ENCODE measurements around the gene ARHGEF25. TPM values are rescaled to one million over a fixed set of nuclear protein-coding genes. Genes with fewer than 3 reads are reported as not detected.
"Not testable (repeated sequence)": the region's sequence is repeated elsewhere in the genome, so short reads cannot be mapped to it uniquely, and the experiment has no call there.

Gene ARHGEF25
- total RNA-seq = 0.68 and 0.74 TPM in 2 replicates

DNA sequence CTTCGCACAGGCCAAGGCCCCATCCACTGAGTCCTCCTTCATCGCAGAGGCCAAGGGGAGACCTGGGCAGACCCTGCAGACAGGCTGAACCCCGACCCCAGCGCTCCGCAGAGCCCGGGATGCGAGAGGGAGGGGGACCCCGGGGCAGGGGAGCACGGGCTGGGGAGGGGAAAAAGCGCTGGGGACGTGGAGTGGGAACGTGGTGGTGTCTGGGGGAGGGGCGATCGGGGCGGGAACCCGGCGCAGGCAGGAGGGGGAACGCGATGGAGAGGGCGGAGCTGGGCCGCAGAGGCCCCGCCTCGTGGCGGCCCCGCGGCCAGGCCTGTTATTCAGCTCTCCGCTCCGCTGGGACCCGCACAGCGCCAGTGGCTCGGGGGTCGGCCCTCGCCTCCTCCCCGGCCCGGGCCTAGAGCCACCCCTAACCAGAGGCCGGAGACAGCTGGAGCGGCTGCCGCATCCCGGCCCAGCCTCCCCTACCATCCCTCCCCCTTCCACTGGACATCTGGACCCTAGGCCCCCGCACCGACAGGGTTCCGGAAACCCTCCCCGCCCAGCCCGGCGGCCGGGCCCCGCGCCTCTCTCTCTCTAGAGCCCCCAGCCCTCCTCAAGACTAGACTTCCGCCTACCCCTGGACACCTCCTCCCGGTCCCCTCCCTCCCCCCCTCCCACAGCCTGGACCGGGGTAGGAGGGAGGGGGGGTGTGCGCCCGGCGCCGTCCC is at the start of gene ARHGEF25:
Gene ARHGEF25, plus strand, starts transcription at position 328 of the 719 bp plus-strand sequence. CDS start 460 bp downstream, outside the sequence.
- DNase-seq = no peak

DNA sequence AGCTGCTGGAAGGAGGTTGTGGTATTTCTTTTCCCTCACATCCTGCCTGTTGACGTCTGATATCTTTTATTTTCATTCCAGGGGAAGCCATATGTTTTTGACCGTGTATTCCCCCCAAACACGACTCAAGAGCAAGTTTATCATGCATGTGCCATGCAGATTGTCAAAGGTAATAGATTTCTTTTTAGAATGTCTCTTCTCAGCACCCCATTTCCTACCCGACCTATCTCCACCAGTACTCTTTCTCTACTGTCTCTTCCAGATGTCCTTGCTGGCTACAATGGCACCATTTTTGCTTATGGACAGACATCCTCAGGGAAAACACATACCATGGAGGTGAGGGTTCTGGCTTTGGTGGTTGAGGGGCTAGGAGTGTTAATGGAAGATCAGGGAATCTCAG is 47.9 kb upstream of the ARHGEF25 start:
- no peak for DNase-seq

DNA sequence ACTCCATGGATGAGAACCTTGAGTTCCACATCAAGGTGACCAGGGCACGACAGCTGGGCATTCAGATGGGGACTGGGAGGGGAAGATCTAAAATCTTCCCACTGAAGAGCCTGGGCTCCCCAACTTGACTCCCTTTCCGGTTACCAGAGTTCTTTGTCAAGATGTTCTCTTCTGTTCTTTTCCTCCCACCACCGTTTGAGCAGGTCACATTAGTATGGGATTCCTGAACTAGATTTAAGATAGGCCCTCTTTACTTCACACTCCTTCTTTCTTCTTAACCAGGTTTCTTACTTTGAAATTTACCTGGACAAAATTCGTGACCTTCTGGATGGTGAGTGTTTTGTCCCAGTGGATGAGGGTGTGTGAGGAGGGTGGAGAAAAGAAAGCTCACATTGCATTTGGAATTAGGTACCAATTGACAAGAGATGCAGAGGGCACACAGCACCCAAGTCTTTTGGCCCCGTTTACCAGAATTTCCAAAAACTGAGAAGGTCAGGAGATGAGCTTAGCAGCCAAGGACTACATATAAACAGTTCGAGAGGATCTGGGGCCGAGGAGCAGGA is 47.0 kb upstream of the ARHGEF25 start:
- no peak for DNase-seq

DNA sequence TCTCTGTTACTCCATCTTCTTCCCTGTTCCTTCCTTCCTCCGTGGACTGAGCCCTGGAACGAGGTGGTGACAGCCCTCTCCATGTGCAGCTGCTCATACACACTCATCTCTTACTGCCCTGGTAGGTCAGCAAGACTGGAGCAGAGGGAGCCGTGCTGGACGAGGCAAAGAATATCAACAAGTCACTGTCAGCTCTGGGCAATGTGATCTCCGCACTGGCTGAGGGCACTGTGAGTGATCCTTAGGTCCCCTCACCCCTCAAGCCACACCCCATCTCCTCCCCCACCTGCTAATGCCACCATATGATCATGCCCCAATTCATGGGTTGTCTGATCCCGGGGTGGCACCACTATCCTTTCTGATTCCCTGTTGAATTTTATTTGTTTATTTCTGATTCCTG is 42.4 kb upstream of the ARHGEF25 start:
- no peak for DNase-seq

DNA sequence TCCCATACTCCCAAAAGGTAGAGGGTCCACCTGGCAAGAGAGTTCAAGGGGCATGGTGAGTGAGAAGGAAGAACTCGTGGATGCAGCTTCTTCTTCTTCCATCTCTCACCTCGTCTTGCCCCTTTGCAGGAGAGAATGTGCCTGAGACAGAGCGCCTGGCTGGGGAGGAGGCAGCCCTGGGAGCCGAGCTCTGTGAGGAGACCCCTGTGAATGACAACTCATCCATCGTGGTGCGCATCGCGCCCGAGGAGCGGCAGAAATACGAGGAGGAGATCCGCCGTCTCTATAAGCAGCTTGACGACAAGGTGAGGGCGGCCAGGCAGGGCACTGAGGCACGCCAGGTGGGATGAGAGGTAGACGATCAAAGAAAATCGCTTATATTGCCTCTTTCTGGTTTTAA is 41.4 kb upstream of the ARHGEF25 start:
- DNase-seq = no peak

DNA sequence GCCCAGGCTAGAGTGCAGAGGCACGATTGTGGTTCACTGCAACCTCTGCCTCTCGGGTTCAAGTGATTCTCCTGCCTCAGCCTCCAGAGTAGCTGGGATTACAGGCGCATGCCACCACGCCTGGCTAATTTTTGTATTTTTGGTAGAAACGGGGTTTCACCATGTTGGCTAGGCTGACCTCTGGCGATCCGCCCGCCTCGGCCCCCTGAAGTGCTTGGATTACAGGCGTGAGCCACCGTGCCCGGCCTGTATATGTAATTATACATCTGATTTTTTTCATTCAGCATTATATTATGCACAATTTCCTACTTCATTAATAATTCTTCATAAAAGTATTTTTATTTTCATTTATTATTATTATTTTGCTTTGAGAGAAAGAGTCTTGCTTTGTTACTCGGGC is 40.8 kb upstream of the ARHGEF25 start:
- not testable (repeated sequence) for DNase-seq

DNA sequence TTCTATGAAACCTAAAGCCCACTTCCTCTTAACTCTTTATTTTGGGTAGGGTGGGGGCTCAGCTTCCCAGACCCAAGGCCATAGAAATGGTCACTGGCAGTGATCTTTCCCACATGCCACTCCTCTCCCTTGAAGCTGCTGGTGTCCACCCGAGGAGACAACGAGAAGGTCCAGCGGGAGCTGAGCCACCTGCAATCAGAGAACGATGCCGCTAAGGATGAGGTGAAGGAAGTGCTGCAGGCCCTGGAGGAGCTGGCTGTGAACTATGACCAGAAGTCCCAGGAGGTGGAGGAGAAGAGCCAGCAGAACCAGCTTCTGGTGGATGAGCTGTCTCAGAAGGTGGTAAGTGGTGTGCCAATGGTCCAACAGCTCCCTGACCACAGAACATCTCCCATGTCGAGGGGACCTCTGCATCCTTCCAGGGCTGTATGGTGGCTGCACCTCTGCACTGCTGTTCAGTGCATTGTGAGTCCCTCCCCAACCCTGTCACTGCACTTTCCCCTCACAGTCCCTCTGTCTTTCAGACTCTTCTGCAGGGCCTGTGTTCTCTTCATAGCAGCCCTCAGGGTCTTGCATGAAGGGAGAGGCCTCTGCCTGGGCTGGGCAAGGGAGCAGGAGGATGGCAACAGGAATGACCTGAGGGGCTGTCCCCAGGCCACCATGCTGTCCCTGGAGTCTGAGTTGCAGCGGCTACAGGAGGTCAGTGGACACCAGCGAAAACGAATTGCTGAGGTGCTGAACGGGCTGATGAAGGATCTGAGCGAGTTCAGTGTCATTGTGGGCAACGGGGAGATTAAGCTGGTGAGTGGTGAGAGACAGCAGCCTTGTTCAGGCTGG is 39.1 kb upstream of the ARHGEF25 start:
- no peak for DNase-seq

DNA sequence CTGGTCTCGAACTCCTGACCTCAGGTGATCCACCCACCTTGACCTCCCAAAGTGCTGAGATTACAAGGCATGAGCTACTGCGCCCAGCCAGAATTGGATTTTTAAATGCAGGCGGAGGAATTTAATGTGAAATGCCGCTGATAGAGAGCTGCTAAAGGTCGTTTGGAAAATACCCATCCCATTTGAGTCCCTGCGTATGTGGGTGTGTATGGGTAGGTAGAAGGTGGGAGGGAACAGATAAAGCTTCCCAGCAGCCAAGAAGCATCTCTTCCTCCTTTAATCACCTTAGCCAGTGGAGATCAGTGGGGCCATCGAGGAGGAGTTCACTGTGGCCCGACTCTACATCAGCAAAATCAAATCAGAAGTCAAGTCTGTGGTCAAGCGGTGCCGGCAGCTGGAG is 36.4 kb upstream of the ARHGEF25 start:
- DNase-seq = no peak

DNA sequence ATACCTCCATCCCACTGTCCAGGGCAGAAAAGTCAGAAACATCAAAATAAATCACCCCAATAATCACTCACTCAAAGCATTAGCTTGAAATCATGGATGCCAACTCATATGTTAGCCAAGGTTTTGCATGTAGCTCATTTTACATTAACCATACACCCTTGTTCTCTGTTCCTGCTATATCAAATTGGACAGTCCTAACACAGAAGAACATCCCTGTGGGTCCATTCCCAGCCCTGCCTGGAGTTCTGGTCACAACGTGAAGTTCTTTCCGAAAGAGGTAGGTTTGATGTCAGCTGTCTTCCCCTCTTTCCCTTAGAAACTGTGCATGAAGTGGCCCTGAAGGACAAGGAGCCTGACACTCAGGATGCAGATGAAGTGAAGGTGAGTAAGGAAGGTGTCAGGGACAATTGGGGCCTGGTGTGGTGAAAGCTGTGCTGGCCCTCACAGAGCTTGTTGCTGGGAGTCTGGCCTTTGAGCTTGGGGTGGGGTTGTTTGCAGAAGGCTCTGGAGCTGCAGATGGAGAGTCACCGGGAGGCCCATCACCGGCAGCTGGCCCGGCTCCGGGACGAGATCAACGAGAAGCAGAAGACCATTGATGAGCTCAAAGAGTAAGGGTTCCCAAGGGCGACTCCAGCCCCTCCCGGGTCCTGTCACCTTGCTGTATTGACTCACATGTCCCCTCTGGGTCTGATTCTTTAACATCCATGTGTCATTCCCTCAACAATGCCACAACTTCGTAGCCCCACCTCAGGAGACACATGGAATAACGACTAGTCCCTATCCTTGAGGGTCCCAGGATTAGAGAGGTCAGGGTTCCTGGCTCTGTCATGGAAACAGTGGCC is 35.2 kb upstream of the ARHGEF25 start:
- DNase-seq = no peak

DNA sequence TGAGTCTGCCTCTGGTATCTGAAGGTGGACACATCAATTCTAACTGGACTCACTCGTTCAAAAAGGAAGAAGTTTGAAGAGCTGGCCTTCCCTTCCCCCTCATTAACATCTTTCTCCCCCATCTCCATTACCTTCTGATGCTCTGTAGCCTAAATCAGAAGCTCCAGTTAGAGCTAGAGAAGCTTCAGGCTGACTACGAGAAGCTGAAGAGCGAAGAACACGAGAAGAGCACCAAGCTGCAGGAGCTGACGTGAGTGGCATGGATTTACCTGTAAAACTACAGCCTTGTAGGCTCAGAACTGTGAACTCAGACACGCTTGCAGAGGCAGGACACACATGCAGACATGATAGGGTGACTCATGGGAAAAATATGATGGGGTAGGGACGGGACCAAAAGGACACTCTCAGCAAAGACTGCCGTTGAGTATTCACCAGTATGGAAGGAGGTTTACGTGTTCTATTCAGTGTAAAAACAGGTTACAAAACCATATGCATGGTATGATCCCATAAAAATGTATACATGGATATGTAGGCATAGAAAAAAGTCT is 34.5 kb upstream of the ARHGEF25 start:
- DNase-seq = no peak

DNA sequence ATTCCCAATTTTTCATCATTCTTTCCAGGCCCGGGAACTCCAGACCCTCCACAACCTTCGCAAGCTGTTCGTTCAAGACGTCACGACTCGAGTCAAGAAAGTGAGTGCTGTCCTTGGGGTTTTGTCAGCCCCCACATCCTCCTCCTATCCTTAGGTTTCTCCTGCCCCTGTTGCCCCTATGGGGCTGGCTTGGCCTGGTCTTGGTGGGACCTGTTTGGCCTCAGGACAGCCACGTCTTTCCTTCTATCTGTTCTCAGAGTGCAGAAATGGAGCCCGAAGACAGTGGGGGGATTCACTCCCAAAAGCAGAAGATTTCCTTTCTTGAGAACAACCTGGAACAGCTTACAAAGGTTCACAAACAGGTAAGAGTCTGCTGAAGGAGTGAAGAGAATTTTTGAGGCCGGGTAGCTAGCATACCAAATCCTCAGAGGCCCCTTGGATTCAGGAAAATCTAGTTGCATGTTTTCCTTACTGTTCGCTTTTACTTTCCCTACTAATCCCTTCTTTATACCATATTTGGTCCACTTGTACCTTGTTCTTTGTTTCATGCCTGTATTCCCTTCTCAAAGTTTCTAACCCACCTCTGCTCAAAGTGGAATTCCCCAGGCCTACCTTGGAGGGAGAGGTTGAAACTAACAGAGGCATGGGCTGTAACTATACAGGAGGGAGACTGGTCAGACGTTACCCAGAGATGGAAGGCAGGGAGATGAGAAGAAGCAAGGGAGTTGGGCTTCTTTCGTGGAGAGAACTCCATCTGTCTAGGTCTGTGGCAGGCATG is 33.1 kb upstream of the ARHGEF25 start:
- no peak for DNase-seq

DNA sequence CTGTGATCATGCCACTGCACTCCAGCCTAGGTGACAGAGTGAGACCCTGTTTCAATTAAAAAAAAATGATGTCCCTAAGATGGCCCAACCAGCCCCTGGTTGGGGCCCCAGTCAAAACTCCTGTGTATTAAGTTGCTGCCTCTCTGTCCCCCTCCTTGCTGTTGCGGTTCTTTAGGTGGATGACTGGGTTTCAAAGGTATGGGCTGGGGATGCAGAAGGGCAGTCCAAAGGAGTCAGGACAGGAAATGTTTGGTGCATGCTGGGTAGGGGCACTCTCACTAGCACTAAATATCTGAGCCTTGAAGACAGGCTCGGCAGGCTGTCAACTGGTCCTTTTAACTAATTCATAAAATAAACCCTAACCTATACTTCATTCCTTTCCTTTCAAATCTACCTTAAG is 32.2 kb upstream of the ARHGEF25 start:
- DNase-seq = no peak

DNA sequence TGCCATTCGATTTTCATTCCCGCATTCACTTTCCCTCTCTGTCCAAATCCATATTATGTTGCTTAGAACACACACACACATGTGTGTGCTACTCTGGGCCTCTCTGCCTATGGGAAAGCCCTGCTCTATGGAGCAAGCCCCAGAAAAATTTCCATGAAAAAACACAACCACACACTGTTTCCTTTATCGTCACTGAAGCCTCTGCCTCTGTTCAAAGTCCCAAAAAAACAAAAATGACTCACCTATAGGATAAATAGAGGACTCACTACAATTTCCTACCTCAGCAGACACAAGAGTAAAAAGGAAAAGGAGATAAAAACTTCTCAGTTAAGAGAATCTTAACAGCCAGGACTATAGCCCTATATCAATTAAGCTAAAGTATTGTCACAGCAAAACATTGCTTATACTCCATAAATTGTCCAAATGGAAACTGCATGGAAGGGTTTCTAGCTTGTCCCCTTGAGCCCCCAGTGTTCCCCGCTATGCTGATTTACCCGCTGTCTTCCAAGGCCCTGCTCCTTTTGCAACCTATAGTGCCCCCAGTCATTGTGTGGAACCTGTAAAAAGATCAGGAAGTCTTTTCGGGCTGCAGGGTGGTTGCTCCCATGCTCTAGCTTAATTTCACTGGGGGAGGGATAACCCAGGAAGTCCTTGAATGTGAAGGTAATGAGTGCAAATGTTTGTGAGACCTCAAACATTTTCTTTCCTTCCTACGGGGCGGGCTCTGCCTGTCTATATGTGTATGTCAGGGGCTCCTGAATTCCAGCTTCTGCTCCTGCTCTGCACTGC is 31.4 kb upstream of the ARHGEF25 start:
- no peak for DNase-seq

DNA sequence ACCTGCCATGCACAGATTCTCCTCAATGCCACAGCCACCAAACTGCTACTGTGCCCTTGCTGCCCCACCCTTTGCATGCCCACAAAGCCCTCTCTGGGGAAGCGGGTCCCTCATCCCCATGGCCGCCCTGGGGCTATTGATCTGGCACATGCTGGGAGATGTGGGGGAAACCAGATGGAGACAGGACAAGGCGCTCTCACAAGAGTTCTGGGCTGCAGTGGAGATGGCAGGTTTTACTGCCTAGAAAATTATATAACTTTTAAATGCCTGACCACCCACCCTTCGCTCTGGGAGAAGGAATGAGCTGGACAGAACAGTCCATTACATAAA is 30.8 kb upstream of the ARHGEF25 start:
- no peak for DNase-seq

DNA sequence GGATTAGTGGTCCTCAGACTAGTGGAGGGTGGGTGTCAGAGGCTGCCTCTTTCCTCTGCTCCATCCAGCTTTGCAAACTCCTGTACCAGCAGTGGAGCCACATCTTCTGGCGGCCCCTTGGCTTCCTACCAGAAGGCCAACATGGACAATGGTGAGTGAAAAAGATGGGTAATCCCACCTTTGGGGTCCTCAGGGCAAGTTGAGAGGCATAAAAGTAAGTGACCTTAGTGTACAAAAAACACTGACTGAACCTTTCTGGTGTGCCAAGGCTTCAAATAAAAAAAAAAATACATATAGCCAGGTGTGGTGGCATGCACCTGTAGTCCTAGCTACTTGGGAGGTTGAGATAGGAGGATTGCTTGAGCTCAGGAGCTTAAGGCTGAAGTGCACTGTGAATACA is 29.4 kb upstream of the ARHGEF25 start:
- no peak for DNase-seq

DNA sequence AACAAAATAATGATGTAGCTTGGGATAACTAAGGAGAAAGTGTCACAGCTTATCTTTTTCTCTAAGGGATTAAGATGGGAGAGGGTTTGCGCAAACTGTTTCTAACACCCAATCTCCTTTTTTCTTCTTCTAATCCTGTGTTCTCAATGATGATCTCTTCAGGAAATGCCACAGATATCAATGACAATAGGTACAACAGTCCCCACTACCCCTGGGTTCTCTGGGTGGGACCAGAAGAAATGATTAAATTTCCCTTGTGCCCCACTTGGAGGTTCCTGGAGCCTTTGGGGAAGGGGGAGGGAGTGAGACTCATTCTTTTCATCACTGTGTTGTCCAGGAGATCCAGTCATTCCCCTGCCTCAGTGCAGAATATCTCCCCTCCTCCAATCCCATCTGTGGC is 28.8 kb upstream of the ARHGEF25 start:
- DNase-seq = no peak

DNA sequence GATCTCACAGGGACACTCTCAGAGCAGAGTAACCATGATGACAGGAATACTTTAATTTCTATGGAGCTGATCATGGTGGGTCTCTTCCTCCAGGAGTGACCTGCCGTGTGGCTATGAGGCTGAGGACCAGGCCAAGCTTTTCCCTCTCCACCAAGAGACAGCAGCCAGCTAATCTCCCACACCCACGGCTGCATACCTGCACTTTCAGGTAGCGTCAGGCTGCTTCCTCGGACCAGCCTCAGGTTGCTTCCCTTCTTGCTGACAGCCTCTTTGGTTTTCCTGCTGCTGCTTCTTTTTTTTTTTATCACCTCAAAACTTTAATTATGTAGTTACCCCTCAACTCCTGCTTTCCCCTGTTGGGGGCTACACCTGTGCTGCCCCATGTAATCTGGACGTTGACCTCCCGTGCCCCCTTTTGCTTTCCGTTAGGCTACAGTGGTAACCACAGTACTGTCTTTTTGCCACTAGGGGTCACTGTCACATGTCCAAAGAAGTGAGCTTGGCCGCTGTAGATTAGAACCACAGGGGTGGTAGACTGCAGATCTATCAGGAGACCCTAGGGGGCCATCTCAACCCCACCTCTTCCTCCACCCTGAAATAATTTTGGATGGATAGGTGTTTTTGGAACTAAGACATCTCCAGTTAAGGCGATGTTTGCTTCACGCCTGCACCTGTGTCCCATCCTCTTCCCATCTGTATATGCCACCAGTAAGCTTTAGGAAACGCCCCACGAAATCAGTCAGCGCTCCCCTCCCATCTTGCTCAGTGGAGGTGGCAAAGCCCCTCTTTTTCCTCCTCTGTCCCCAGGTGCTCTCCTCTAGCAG is 28.0 kb upstream of the ARHGEF25 start:
- peak; percentile 89 for DNase-seq

DNA sequence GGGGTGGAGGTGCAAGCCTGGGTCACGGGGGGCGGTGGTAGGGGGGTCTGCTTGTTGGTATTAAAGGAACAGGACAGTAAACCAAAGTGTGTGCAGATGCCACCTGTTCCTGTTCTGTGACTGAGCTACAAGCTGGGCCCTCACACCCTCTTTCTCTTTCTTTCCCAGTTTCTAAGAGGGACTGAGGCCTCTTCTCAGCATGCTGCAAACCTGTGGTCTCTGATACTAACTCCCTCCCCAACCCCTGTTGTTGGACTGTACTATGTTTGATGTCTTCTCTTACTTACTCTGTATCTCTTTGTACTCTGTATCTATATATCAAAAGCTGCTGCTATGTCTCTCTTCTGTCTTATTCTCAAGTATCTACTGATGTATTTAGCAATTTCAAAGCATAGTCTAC is 27.2 kb upstream of the ARHGEF25 start:
- DNase-seq = no peak

DNA sequence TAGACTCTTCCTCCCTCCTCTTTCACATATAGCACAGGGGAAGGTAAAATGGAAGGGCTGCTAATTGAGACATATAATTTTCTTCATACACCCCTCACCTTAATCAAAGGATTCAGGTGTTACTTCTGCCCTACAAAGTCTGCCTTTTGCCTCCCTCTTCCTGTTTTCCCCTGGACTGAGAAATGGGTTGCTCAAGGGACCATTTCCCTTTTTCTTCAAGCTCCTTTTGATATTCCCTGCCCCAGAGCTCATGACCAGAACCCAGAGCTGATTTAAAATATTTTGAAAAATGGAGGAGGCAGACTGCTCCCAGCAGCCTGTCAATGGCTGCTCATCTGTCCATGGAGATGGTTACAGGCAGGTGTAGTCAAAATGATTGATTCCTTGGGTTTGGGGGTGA is 26.5 kb upstream of the ARHGEF25 start:
- no peak for DNase-seq

DNA sequence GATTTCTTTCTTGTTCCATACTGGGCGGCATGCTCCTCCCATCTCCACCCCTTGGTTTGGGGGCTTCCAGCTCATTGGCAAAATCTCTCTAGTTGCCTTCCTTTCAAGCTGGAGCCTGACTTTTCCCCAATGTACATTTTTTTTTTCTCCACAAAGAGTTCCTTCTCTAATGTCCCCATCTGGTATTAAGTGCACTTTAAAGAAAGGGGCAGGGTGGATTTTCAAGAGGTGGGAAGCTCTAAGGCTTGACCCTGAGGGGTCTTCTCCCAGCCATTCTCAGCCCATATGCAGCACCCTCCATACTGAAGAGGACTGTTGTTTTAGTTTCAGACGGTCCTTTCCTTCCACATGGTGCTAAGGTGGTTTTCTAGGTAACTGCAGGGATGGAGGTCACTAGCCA is 26.1 kb upstream of the ARHGEF25 start:
- DNase-seq = no peak
